HEK293 (cell line): ENCODE results near the gene LHX4.

ENCODE experiments used
- KLF10 ChIP-seq: fragments of 450-650 bp; IDR thresholded peaks from 2 replicates; pipeline ENCODE4 v1.5.1; 2018; ENCODE audit warnings: missing biosample characterization, mild to moderate bottlenecking, missing genetic modification characterization
- MZF1 ChIP-seq: fragments of 450-650 bp; formaldehyde crosslinking; IDR thresholded peaks from 2 replicates; pipeline ENCODE4 v1.5.1; 2017; ENCODE audit warnings: missing biosample characterization, missing genetic modification characterization, borderline replicate concordance
- PRDM10 ChIP-seq: fragments of 450-650 bp; formaldehyde crosslinking; IDR thresholded peaks from 2 replicates; pipeline ENCODE4 v1.5.1; 2016; ENCODE audit warnings: missing biosample characterization, missing genetic modification characterization
- REST ChIP-seq: fragments of 450-650 bp; formaldehyde crosslinking; IDR thresholded peaks from 2 replicates; pipeline ENCODE4 v1.5.1; 2016; ENCODE audit warnings: missing biosample characterization, missing genetic modification characterization
- TCF7L2 ChIP-seq: IDR thresholded peaks from 2 replicates; pipeline ENCODE4 v1.6.1; 2011; ENCODE audit warnings: low read depth, mild to moderate bottlenecking, inconsistent platforms, low read length, moderate library complexity, borderline replicate concordance
- ZNF138 ChIP-seq: fragments of 450-650 bp; formaldehyde crosslinking; IDR thresholded peaks from 2 replicates; pipeline ENCODE4 v1.5.1; 2016; ENCODE audit warnings: missing biosample characterization, missing genetic modification characterization, borderline replicate concordance
- ZNF16 ChIP-seq: fragments of 450-650 bp; formaldehyde crosslinking; IDR thresholded peaks from 2 replicates; pipeline ENCODE4 v1.5.1; 2016; ENCODE audit warnings: low read depth, missing biosample characterization, missing genetic modification characterization
- ZNF239 ChIP-seq: fragments of 450-650 bp; formaldehyde crosslinking; IDR thresholded peaks from 2 replicates; pipeline ENCODE4 v1.5.1; 2016; ENCODE audit warnings: missing biosample characterization, missing genetic modification characterization
- ZNF404 ChIP-seq: fragments of 450-650 bp; formaldehyde crosslinking; IDR thresholded peaks from 2 replicates; pipeline ENCODE4 v1.5.1; 2017; ENCODE audit warnings: missing biosample characterization, missing genetic modification characterization
- ZNF600 ChIP-seq: fragments of 450-650 bp; formaldehyde crosslinking; IDR thresholded peaks from 2 replicates; pipeline ENCODE4 v1.5.1; 2016; ENCODE audit warnings: missing biosample characterization, missing genetic modification characterization
- ZNF791 ChIP-seq: fragments of 450-650 bp; formaldehyde crosslinking; IDR thresholded peaks from 2 replicates; pipeline ENCODE4 v1.5.1; 2016; ENCODE audit warnings: missing biosample characterization, missing genetic modification characterization
- TF ChIP-seq, protein P1 (sequence below): fragments of 450-650 bp; formaldehyde crosslinking; IDR thresholded peaks from 2 replicates; pipeline ENCODE4 v1.5.1; 2016; ENCODE audit warnings: missing biosample characterization, missing genetic modification characterization

DNA sequence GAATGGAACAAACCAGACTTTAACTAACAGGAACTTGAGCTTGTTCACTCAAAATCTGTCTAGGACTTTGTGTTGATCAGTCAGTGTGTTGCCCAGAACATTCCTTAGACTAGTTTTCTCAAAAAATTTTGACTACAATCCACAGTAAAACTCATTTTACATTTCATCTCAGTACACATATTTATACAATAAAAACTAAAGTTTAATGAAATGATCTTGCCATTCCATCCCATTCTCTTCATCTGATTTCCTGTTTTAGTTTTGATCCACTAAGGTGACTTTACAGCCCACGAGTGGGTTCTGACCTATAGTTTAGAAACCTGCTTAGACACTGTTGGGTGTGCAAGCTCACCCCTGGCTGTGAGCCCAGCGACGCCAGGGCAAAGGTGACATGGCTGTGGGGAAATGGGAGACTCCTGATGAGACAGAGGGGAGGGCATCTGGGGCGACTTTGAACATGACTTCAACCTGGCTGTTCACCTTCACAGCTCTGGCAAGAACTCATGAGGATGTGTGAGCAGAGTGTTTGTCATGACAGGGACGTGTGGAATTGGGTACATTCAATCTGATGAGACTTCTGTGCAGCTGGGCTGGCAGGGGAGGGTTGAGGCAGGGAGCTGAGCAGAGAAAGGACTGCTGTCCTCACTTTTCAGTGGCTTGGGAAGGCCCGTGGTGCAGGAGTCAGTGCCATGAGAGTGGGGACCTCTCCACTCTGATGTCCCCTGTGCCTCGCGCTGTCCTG lies 40.6 kb downstream of the LHX4 start:
- TF ChIP-seq KLF10 (tag by site-specific recombination), result no peak
- no peak for TF ChIP-seq ZNF404 (tag by site-specific recombination)
- TF ChIP-seq REST, result no peak
- no peak for TF ChIP-seq PRDM10 (tag by site-specific recombination)
- no peak for TF ChIP-seq MZF1 (tag by site-specific recombination)
- TF ChIP-seq, protein P1, sequence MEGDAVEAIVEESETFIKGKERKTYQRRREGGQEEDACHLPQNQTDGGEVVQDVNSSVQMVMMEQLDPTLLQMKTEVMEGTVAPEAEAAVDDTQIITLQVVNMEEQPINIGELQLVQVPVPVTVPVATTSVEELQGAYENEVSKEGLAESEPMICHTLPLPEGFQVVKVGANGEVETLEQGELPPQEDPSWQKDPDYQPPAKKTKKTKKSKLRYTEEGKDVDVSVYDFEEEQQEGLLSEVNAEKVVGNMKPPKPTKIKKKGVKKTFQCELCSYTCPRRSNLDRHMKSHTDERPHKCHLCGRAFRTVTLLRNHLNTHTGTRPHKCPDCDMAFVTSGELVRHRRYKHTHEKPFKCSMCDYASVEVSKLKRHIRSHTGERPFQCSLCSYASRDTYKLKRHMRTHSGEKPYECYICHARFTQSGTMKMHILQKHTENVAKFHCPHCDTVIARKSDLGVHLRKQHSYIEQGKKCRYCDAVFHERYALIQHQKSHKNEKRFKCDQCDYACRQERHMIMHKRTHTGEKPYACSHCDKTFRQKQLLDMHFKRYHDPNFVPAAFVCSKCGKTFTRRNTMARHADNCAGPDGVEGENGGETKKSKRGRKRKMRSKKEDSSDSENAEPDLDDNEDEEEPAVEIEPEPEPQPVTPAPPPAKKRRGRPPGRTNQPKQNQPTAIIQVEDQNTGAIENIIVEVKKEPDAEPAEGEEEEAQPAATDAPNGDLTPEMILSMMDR, result no peak
- TF ChIP-seq ZNF16, result no peak
- TF ChIP-seq ZNF239 (tag by site-specific recombination), result no peak
- no peak for TF ChIP-seq ZNF138 (tag by site-specific recombination)
- TF ChIP-seq ZNF791, result no peak
- TF ChIP-seq TCF7L2, result no peak
- no peak for TF ChIP-seq ZNF600 (tag by site-specific recombination)
